Glutamatergic neuron (in vitro differentiated cells): ENCODE results near the gene CALML6. TPM values are rescaled to one million over a fixed set of nuclear protein-coding genes. Genes with fewer than 3 reads are reported as not detected.

Source experiments
- DNase-seq: peaks from one replicate; pipeline ENCODE4 v3.0.0; 2022
- H3K27ac Mint-ChIP-seq: one replicate; pipeline ENCODE4 v1.8.0; 2020; ENCODE audit warnings: mild to moderate bottlenecking, mixed read lengths, inconsistent platforms; ENCODE audit not compliant: unreplicated experiment
- H3K27me3 Mint-ChIP-seq: one replicate; pipeline ENCODE4 v1.8.0; 2020; ENCODE audit warnings: mild to moderate bottlenecking, moderate library complexity, mixed read lengths, inconsistent platforms; ENCODE audit not compliant: unreplicated experiment
- H3K36me3 Mint-ChIP-seq: one replicate; pipeline ENCODE4 v1.8.0; 2020; ENCODE audit warnings: mild to moderate bottlenecking, mixed read lengths, inconsistent platforms; ENCODE audit not compliant: unreplicated experiment
- H3K4me1 Mint-ChIP-seq: one replicate; pipeline ENCODE4 v1.8.0; 2020; ENCODE audit warnings: mild to moderate bottlenecking, low read depth, mixed read lengths, inconsistent platforms; ENCODE audit not compliant: unreplicated experiment
- H3K4me3 Mint-ChIP-seq: one replicate; pipeline ENCODE4 v1.8.0; 2020; ENCODE audit warnings: mild to moderate bottlenecking, mixed read lengths, inconsistent platforms; ENCODE audit not compliant: unreplicated experiment
- H3K9me3 Mint-ChIP-seq: one replicate; pipeline ENCODE4 v1.8.0; 2020; ENCODE audit warnings: mild to moderate bottlenecking, moderate library complexity, mixed read lengths, inconsistent platforms; ENCODE audit not compliant: unreplicated experiment
- total RNA-seq: library from RNA; stranded (reverse); fragmentation: NEBNext Ultra II Directional; extraction: Animal tissue kit (Norgen Biotek cat#: 25700); gene quantifications from one replicate; pipeline ENCODE4 v1.2.1, GENCODE V29; 2021; ENCODE audit not compliant: unreplicated experiment
- TF ChIP-seq, protein P1 (sequence below): fragments of 200-600 bp; sonication (generic); IDR thresholded peaks from one replicate; pipeline ENCODE4 v1.5.0; 2021; ENCODE audit not compliant: partially characterized antibody, unreplicated experiment

Gene CALML6
- total RNA-seq, 1 donor from 2014 or later = 5.2 TPM

DNA sequence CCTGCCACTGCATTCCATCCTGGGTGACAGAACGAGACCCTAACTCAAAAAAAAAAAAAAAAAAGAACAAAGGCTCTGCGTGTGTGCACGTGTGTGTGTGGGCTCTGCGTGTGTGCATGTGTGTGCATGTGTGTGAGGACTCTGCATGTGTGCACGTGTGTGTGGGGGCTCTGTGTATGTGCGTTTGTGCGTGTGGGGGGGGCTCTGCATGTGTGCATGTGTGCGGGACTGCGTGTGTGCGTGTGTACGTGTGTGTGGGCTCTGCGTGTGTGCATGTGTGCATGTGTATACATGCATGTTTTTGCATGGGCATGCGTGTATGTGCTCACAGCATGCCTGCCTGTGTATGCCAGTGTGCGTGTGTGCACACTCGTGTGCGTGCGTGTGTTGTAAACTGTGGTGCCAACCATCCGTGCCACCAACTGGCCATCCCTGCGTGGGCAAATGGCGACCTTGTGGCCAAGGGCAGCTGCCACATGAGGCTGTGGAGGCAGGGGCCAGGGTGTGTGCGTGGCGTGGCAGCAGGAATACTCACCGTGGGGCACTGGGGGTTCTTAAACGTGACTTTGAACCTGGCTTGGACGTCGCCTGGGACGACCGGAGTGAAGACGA lies 30.8 kb downstream of the CALML6 start:
- H3K9me3 Mint-ChIP-seq = peaks cover 2% of the 10 kb centered on the region
- no peak overlapping the region for H3K27ac Mint-ChIP-seq
- H3K4me3 Mint-ChIP-seq = no peak overlapping the region
- H3K27me3 Mint-ChIP-seq = peaks cover 5% of the 10 kb centered on the region
- DNase-seq = no peak
- H3K4me1 Mint-ChIP-seq = no peaks in the 10 kb centered on the region
- TF ChIP-seq, protein P1, sequence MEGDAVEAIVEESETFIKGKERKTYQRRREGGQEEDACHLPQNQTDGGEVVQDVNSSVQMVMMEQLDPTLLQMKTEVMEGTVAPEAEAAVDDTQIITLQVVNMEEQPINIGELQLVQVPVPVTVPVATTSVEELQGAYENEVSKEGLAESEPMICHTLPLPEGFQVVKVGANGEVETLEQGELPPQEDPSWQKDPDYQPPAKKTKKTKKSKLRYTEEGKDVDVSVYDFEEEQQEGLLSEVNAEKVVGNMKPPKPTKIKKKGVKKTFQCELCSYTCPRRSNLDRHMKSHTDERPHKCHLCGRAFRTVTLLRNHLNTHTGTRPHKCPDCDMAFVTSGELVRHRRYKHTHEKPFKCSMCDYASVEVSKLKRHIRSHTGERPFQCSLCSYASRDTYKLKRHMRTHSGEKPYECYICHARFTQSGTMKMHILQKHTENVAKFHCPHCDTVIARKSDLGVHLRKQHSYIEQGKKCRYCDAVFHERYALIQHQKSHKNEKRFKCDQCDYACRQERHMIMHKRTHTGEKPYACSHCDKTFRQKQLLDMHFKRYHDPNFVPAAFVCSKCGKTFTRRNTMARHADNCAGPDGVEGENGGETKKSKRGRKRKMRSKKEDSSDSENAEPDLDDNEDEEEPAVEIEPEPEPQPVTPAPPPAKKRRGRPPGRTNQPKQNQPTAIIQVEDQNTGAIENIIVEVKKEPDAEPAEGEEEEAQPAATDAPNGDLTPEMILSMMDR = no peak
- no peaks in the 10 kb centered on the region for H3K36me3 Mint-ChIP-seq

DNA sequence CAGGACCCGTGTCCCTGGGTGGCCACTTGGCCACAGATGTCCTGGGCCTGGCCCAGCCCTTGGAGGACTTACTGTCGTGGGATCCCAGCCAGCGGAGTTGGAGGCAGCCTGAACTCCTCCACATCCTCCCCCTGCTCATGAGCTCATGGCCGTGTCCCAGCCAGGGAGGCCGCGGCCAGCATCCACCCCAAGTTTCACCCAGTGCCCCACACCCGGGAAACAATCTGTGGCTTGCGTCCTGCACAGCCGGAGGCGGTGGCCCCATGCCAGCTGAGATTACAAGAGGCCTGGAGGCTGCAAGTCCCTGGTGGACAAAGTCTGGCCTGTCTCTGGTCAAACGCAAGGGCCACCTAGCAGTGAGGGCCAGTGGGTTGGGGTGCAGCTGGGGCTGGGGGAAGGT lies 31.5 kb downstream of the CALML6 start:
- no peaks in the 10 kb centered on the region for H3K4me1 Mint-ChIP-seq
- H3K36me3 Mint-ChIP-seq = no peaks in the 10 kb centered on the region
- H3K9me3 Mint-ChIP-seq = peaks cover 2% of the 10 kb centered on the region
- TF ChIP-seq, protein P1 = no peak
- no peak overlapping the region for H3K27ac Mint-ChIP-seq
- peaks cover 5% of the 10 kb centered on the region for H3K27me3 Mint-ChIP-seq
- no peak overlapping the region for H3K4me3 Mint-ChIP-seq
- DNase-seq = no peak

GRCh38 chr1:1947493-1947892 lies 32.4 kb downstream of the CALML6 start:
- no peak overlapping the region for H3K4me3 Mint-ChIP-seq
- H3K36me3 Mint-ChIP-seq = no peaks in the 10 kb centered on the region
- DNase-seq = no peak
- H3K4me1 Mint-ChIP-seq = no peaks in the 10 kb centered on the region
- no peak overlapping the region for H3K27ac Mint-ChIP-seq
- H3K27me3 Mint-ChIP-seq = peaks cover 5% of the 10 kb centered on the region
- peaks cover 2% of the 10 kb centered on the region for H3K9me3 Mint-ChIP-seq
- TF ChIP-seq, protein P1 = no peak

GRCh38 chr1:1948783-1949182 lies 33.7 kb downstream of the CALML6 start:
- TF ChIP-seq, protein P1 = no peak
- no peak for DNase-seq
- Mint-ChIP-seq H3K4me3 (no peak overlapping the region), H3K27ac (no peak overlapping the region), H3K36me3 (peaks cover 4% of the 10 kb centered on the region), H3K4me1 (no peaks in the 10 kb centered on the region), H3K27me3 (peaks cover 5% of the 10 kb centered on the region), H3K9me3 (peaks cover 2% of the 10 kb centered on the region)

DNA sequence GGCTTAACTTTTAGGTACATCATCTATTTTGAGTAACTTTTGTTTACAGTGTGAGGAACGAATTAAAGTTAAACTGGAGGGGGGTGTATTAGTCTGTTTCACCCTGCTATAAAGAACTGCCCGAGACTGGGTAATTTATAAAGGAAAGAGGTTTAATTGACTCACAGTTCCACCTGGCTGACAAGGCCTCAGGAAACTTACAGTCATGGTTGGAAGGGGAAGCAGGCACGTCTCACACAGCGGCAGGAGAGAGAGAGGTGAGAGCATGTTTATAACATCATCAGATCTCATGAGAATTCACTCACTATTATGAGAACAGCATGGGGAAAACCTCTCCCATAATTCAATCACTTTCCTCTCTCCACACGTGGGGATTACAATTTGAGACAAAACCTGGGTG lies 35.9 kb downstream of the CALML6 start:
- TF ChIP-seq, protein P1 = no peak
- Mint-ChIP-seq H3K27ac (no peak overlapping the region), H3K4me3 (no peak overlapping the region), H3K27me3 (peaks cover 3% of the 10 kb centered on the region), H3K36me3 (peaks cover 5% of the 10 kb centered on the region), H3K4me1 (no peaks in the 10 kb centered on the region), H3K9me3 (peaks cover 2% of the 10 kb centered on the region)
- no peak for DNase-seq
